Inflammatory macrophage (primary cell): Measurements from ENCODE around the gene SPTBN1.

ENCODE experiments used
- DNase-seq, 2 donors: peaks; one replicate each; pipeline ENCODE4 v3.0.0-alpha.2; 2020 to 2022

SPTBN1 gene

GRCh38 chr2:54577944-54578647 lies 122.0 kb downstream of the SPTBN1 start:
- no peak for DNase-seq

GRCh38 chr2:54578648-54579045 lies 122.5 kb downstream of the SPTBN1 start:
- DNase-seq = no peak

- no peak for DNase-seq
Measured at GRCh38 chr2:54579061-54579681, 123.0 kb downstream of the SPTBN1 start.

GRCh38 chr2:54579682-54580620 lies 123.8 kb downstream of the SPTBN1 start:
- DNase-seq = peak in 1 of 2 donors; percentile 24

GRCh38 chr2:54581326-54582039 lies 125.4 kb downstream of the SPTBN1 start:
- no peak for DNase-seq

- no peak for DNase-seq
Measured at GRCh38 chr2:54582987-54583386, 126.9 kb downstream of the SPTBN1 start.

- no peak for DNase-seq
Measured at GRCh38 chr2:54584598-54584997, 128.5 kb downstream of the SPTBN1 start.

GRCh38 chr2:54585136-54585733 lies 129.1 kb downstream of the SPTBN1 start:
- DNase-seq = no peak

- DNase-seq = no peak
Measured at GRCh38 chr2:54586062-54586461, 129.9 kb downstream of the SPTBN1 start.

GRCh38 chr2:54586494-54586893 lies 130.4 kb downstream of the SPTBN1 start:
- DNase-seq = no peak

GRCh38 chr2:54587171-54588016 lies 131.3 kb downstream of the SPTBN1 start:
- DNase-seq = no peak

GRCh38 chr2:54588244-54588899 lies 132.2 kb downstream of the SPTBN1 start:
- no peak for DNase-seq

- no peak for DNase-seq
Measured at GRCh38 chr2:54589038-54589339, 132.9 kb downstream of the SPTBN1 start.

GRCh38 chr2:54589340-54590215 lies 133.5 kb downstream of the SPTBN1 start:
- no peak for DNase-seq

GRCh38 chr2:54590216-54591120 lies 134.3 kb downstream of the SPTBN1 start:
- no peak for DNase-seq

GRCh38 chr2:54591551-54591950 lies 135.4 kb downstream of the SPTBN1 start:
- DNase-seq = no peak

GRCh38 chr2:54593249-54593648 lies 137.1 kb downstream of the SPTBN1 start:
- DNase-seq = no peak

GRCh38 chr2:54594048-54594447 lies 137.9 kb downstream of the SPTBN1 start:
- DNase-seq = peak in 1 of 2 donors; percentile 22
